GM19193 (cell line): ENCODE measurements around the gene GUCA1A.

Source experiments
- POLR2A ChIP-seq: IDR thresholded peaks from 4 replicates; pipeline ENCODE4 v1.6.1; 2011; ENCODE audit not compliant: insufficient read depth, insufficient read length; ENCODE audit errors: extremely low read depth

The GUCA1A gene

GRCh38 chr6:42184475-42184874 is 11.3 kb downstream of the GUCA1A start:
- no peak for TF ChIP-seq POLR2A

DNA sequence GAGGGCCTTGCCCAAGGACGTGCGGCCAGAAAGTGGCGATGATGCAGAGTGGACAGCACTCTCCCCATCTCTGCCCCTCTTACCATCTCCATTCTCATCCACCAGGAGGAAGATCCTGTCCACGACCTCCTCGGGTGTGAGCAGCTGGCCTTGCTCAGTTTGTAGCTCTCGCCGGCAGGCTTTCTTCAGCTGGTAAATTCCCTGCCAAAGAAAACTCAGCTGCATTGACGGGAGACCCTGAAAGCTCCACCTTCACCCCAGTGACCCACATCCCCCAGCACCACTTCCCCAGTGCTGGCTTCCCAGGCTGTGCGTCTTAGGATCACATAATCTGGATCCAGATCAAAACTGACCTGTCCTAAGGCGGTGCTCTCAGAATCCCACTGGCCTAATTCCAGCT is 12.4 kb downstream of the GUCA1A start:
- no peak for TF ChIP-seq POLR2A

DNA sequence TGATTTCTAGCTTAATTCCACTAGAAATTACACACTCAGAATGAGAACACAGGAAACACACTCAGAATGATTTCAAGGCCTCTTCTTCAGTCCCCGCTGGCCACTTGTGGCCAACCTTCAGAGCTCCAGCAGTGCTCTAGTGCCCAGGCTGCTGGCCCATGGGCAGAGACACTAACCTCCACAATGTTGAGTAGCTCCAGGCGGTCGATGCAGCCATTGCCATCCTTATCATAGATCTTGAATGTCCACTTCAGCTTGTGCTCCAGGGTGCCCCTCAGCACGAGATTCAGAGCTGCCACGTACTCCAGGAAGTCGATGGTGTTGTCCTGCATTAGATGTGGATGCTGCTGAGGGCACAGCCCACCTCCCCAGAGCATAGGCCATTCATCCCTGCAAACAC is 15.2 kb downstream of the GUCA1A start:
- no peak for TF ChIP-seq POLR2A

DNA sequence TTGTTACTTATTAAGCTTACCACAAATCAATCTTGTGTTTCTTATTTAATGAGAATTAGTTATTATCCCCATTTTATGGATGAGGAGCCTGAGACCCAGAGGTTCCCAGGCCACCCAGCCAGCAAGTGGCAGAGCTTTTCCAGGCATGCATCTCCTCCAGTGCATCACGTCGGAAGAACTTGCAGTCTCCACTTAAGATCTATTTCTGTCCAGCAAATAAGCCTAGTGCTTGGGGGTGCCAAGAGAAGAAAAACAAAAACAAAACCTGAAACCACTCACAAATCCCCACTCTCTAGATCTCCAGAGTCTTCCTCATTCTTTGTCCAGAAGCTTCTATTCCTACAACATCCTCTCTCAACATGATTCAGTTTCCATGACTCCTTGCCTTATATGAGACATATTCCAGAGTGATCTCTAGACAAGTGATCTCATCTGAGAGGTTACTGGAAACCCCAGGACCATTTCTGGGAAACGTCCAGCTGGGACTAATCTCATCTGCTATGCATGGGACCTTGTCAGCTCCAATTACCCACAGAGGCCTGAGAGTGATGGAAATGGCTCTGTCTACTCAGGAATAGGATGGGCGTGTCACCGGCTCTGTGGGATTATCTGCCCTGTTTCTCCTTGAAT is 17.5 kb downstream of the GUCA1A start:
- no peak for TF ChIP-seq POLR2A

GRCh38 chr6:42193491-42193894 is 20.3 kb downstream of the GUCA1A start:
- TF ChIP-seq POLR2A: no peak

DNA sequence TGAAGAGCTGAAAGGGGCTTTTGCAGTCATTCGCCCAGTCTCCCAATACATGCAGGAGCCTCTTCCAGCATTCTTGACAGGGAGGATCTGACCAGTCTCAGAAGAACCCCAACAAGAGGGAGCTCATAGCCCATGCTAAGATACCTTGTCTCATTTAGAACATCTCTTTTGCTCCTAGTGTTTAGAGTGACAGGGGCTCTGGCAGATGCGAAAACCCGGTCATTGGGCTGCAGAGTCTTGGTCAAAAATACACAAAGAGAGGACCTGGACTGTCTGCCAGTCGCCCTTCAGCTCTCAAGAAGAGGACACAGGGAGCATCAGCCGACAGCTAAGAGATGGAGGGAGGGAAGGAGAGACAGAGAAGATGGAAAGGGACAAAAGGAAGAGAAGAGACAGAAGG is 20.9 kb downstream of the GUCA1A start:
- TF ChIP-seq POLR2A: no peak

GRCh38 chr6:42195415-42195814 is 22.3 kb downstream of the GUCA1A start:
- TF ChIP-seq POLR2A: no peak

- no peak for TF ChIP-seq POLR2A
These were observed 24.6 kb downstream of the GUCA1A start for GRCh38 chr6:42197555-42198362.

GRCh38 chr6:42199106-42199981 is 26.2 kb downstream of the GUCA1A start:
- no peak for TF ChIP-seq POLR2A

GRCh38 chr6:42200035-42200434 is 26.9 kb downstream of the GUCA1A start:
- no peak for TF ChIP-seq POLR2A

DNA sequence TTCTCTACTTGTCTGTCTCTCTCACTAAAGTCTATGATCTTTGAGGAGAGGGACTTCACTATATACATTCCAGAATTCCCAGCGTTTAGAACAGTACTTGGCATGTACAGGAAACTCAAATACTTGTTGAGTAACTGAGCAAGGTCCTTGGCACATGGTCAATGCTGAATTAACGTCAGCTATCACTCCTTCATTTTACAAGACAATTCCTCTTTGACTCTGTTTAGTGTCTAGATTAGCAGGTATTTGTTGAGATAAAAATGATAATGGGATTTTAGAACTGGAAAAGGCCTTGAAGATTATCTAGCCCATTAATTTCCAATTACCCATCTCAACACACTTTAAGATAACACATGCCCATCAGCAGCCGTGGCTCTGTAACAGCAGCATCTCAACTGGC is 28.2 kb downstream of the GUCA1A start:
- no peak for TF ChIP-seq POLR2A

- TF ChIP-seq POLR2A: no peak
These were observed 30.0 kb downstream of the GUCA1A start for GRCh38 chr6:42203183-42203582.

- TF ChIP-seq POLR2A: no peak
These were observed 31.7 kb downstream of the GUCA1A start for GRCh38 chr6:42204768-42205282.

DNA sequence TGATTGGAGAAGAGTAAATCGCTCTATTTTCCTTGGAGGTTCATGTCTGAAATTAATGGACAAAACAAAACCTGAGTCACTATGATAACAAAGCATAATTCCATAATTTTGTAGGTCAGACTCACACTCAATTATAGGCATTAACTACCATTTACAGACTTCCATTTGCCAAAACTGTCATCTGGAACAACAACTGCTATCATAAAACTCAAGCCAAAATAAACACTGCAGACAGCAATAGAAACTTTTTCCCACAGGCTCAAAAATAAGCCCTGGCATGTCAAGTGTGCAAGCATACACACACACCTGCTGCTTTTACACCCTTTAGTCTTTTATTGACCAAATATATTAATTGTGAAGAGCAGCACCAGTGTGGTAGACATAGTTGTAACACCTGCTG is 37.4 kb downstream of the GUCA1A start:
- no peak for TF ChIP-seq POLR2A

DNA sequence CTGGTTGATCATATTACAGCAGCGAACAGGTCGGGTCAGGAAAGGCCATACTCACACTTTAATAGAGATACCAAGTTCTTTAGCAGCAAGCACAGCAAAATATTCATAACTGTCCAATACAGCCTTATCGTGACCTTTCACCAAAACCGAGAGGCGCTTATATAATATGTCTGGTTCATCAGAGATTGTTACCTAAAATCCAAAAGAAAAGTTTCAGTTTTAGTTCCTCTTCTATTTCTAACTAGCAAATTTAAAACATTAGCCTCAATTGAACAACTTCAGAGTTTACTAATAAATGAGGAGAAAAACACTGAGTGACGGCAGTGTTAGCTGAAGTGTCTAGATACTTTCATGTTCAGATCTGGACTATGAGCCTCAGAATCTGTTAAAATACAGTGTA is 38.6 kb downstream of the GUCA1A start:
- no peak for TF ChIP-seq POLR2A
